Neutrophil (primary cell): ENCODE measurements around the gene USP49.

Experiments
- H3K27ac ChIP-seq: fragments of 200-600 bp; sonication (generic); 2 replicates; pipeline ENCODE4 v1.5.1; 2016; ENCODE audit warnings: mild to moderate bottlenecking, moderate library complexity
- H3K27me3 ChIP-seq: fragments of 200-600 bp; sonication (generic); 2 replicates; pipeline ENCODE4 v1.6.0; 2016; ENCODE audit warnings: mild to moderate bottlenecking
- H3K36me3 ChIP-seq: fragments of 200-600 bp; sonication (generic); 2 replicates; pipeline ENCODE4 v1.5.1; 2017
- H3K4me1 ChIP-seq, 2 experiments: fragments of 200-600 bp in 1 of 2; sonication (generic) in 1 of 2; 1 replicate in 1 of 2; 2 replicates in 1 of 2; pipeline versions ENCODE4 v1.5.1 to v1.6.1; 2013 to 2016; ENCODE audit warnings: low read depth in 1 of 2, low read length in 1 of 2, mild to moderate bottlenecking in 1 of 2, moderate library complexity in 1 of 2; ENCODE audit not compliant: control insufficient read depth in 1 of 2, insufficient read depth in 1 of 2
- H3K4me3 ChIP-seq, 2 experiments: fragments of 200-600 bp in 1 of 2; sonication (generic) in 1 of 2; 1 replicate in 1 of 2; 2 replicates in 1 of 2; pipeline ENCODE4 v1.5.1; 2013 to 2016; ENCODE audit warnings: low read depth in 1 of 2, low read length in 1 of 2, mild to moderate bottlenecking in 1 of 2, moderate library complexity in 1 of 2
- H3K9me3 ChIP-seq: fragments of 200-600 bp; sonication (generic); 2 replicates; pipeline ENCODE4 v1.5.1; 2016
- TF ChIP-seq, protein P1 (sequence below): fragments of 200-600 bp; sonication (generic); IDR thresholded peaks from 2 replicates; pipeline ENCODE4 v1.5.1; 2016; ENCODE audit warnings: antibody characterized with exemption

The USP49 gene

DNA sequence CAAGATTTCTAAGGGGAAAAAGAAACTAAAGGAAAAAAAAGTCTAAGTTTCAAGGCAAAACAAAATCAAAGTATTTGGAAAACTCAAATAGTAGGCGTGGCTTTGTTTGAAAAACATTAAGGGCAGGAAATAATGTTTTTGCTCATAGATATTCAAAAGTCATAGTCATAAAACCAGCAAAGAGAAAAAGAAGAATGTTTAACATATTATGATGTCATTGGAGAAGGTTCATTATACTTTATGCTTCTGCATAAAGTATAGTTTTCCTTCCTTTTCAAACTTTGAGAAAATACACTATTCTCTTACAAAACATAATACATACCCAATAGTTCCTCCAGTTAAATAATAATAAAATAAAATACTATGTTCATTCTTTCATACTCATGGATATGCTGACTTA lies 13.7 kb downstream of the USP49 start:
- Histone ChIP-seq H3K27me3 (no peaks in the 10 kb centered on the region), H3K4me1 (no peaks in the 10 kb centered on the region), H3K9me3 (no peaks in the 10 kb centered on the region), H3K27ac (no peak overlapping the region), H3K36me3 (peaks cover 17% of the 10 kb centered on the region), H3K4me3 (no peak overlapping the region)
- TF ChIP-seq, protein P1, sequence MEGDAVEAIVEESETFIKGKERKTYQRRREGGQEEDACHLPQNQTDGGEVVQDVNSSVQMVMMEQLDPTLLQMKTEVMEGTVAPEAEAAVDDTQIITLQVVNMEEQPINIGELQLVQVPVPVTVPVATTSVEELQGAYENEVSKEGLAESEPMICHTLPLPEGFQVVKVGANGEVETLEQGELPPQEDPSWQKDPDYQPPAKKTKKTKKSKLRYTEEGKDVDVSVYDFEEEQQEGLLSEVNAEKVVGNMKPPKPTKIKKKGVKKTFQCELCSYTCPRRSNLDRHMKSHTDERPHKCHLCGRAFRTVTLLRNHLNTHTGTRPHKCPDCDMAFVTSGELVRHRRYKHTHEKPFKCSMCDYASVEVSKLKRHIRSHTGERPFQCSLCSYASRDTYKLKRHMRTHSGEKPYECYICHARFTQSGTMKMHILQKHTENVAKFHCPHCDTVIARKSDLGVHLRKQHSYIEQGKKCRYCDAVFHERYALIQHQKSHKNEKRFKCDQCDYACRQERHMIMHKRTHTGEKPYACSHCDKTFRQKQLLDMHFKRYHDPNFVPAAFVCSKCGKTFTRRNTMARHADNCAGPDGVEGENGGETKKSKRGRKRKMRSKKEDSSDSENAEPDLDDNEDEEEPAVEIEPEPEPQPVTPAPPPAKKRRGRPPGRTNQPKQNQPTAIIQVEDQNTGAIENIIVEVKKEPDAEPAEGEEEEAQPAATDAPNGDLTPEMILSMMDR = no peak

DNA sequence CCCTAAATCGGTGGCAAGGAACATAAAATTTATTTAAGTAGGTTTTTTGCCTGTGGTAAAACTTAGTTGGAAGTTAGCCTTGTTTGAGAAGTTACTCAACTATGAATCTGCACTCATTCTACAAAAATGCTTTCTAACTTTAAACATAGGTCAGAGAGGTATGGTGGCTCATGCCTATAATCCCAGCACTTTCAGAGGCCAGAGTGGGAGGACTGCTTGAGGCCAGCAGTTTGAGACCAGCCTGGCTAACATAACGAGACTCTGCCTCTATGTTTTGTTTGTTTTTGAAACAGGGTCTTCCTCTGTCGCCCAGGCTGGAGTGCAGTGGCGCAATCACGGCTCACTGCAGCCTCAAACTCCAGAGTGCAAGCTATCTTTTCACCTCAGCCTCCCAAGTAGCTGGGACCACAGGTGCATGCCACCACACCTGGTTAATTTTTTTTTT lies 16.2 kb downstream of the USP49 start:
- Histone ChIP-seq H3K27ac (no peak overlapping the region), H3K4me1 (no peaks in the 10 kb centered on the region), H3K36me3 (peaks cover 3% of the 10 kb centered on the region), H3K9me3 (no peaks in the 10 kb centered on the region), H3K4me3 (no peak overlapping the region), H3K27me3 (no peaks in the 10 kb centered on the region)
- TF ChIP-seq, protein P1 = no peak

DNA sequence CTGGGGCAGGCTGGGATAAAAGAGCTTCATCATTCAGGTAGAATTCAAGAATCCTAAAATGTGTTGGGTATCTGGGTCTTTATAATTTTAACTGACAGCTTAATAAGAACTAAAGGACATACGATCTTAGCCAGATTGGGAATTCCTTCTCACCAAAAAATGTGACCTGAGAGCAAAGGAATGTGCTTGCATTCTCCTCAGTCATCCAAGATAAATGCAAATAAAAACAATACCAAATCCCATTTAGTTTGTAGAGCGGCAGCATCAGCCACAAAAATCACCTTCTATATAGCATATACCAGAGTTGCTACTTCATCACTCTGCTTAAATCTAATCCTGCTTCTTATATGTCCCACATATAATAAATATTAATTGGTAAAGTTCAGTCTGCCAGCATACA lies 16.9 kb downstream of the USP49 start:
- TF ChIP-seq, protein P1 = no peak
- Histone ChIP-seq H3K27ac (no peak overlapping the region), H3K4me1 (no peaks in the 10 kb centered on the region)

DNA sequence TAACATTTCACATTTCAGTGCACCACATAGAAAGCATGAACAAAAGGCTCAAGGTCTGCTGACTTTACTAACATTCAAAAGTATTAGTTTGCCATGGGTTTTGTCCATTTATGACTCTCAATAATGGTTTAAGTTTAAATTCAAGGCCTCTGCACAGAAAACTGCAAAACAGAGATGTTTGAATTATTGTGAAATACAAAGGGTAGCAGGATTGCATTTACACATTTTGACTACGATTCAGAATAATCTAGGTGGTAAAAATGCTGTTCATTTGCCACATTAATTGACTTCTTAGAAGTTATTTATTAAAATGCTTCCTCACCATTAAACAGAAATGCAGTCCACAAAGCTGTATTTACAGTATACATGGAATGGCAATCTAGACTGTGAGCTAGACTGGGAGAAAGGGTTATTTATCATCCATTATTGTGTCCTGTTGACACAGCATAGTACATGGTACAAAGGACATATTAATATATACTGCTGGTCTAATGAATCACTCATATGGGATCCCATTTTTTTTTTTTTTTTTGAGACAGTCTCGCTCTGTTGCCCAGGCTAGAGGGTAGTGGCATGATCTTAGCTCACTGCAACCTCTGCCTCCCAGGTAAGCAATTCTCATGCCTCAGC lies 18.0 kb downstream of the USP49 start:
- TF ChIP-seq, protein P1 = no peak

More for the DNA sequence above, 16.9 kb downstream of the USP49 start:
- Histone ChIP-seq H3K27me3 (no peaks in the 10 kb centered on the region), H3K36me3 (peaks cover 3% of the 10 kb centered on the region), H3K9me3 (no peaks in the 10 kb centered on the region), H3K4me3 (no peak overlapping the region)

DNA sequence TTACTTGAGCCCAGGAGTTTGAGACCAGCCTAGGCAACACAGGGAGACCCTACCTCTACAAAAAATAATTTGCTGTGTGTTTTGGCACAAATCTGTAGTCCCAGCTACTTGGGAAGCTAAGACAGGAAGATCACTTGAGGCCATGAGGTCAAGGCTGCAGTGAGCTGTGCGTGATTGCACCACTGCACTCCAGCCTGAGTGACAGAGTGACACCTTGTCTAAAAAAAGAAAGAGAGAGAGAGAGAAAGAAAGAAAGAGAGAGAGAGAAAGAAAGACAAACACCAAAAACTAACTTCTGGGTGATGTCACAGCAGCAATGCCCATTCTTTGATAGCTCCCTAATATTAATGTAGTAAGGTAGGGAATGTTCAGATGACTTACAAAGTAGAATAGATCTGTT lies 20.4 kb downstream of the USP49 start:
- Histone ChIP-seq H3K36me3 (peaks cover 8% of the 10 kb centered on the region), H3K4me3 (no peak overlapping the region), H3K9me3 (no peaks in the 10 kb centered on the region), H3K27ac (no peak overlapping the region), H3K4me1 (peaks cover 0 to 6% of the 10 kb centered on the region in 2 experiments), H3K27me3 (no peaks in the 10 kb centered on the region)
- TF ChIP-seq, protein P1 = no peak

More for the DNA sequence above, 18.0 kb downstream of the USP49 start:
- no peaks in the 10 kb centered on the region for H3K27me3 ChIP-seq
- no peak overlapping the region for H3K4me3 ChIP-seq
- peaks cover 0 to 1% of the 10 kb centered on the region in 2 experiments for H3K4me1 ChIP-seq
- H3K36me3 ChIP-seq = peaks cover 3% of the 10 kb centered on the region
- no peaks in the 10 kb centered on the region for H3K9me3 ChIP-seq
- no peak overlapping the region for H3K27ac ChIP-seq
